K562 (cell line): ENCODE measurements around the gene CCT7. TPM values are rescaled to one million over a fixed set of nuclear protein-coding genes. Genes with fewer than 3 reads are reported as not detected.

Experiments used
- CBFA2T2 ChIP-seq: fragments of 450-650 bp; conservative IDR thresholded peaks from 2 replicates; pipeline ENCODE4 v1.6.1; 2017; ENCODE audit warnings: mild to moderate bottlenecking
- ETV6 ChIP-seq, 3 experiments: fragments of 150-350 bp in 1 of 3; sonication (generic) in 1 of 3; formaldehyde crosslinking in 1 of 3; IDR thresholded peaks; 2 replicates each; pipeline versions ENCODE4 v1.6.1 to v1.8.0; 2014 to 2022; ENCODE audit warnings: borderline replicate concordance in 2 of 3, low read depth in 2 of 3, antibody characterized with exemption in 1 of 3, low read length in 1 of 3, mild to moderate bottlenecking in 1 of 3, missing genetic modification reagents in 1 of 3
- GABPB1 ChIP-seq: sonication (generic); formaldehyde crosslinking; IDR thresholded peaks from 2 replicates; pipeline ENCODE4 v1.8.0; 2022; ENCODE audit warnings: mild to moderate bottlenecking, missing genetic modification reagents
- LEF1 ChIP-seq: fragments of 450-650 bp; IDR thresholded peaks from 2 replicates; pipeline ENCODE4 v1.6.1; 2016; ENCODE audit warnings: mild to moderate bottlenecking
- MTA1 ChIP-seq: fragments of 450-650 bp; IDR thresholded peaks from 2 replicates; pipeline ENCODE4 v1.6.1; 2017; ENCODE audit warnings: borderline replicate concordance
- SMAD4 ChIP-seq: fragments of 250-450 bp; sonication (Bioruptor Pico); conservative IDR thresholded peaks from 2 replicates; pipeline ENCODE4 v1.8.0; 2021; ENCODE audit warnings: inconsistent platforms, mild to moderate bottlenecking, moderate library complexity
- ZNF23 ChIP-seq: fragments of 250-450 bp; sonication (Bioruptor Pico); IDR thresholded peaks from 2 replicates; pipeline ENCODE4 v1.4.0; 2020; ENCODE audit warnings: mild to moderate bottlenecking
- polyA plus RNA-seq, 8 experiments: library from polyadenylated mRNA; depleted of rRNA in 4 of 8; stranded (reverse) in 5 of 8; unstranded in 3 of 8; fragments of >200 nt; fragmentation: Nextera tagmentation in 2 of 8; fragmentation: Illumina TruSeq in 1 of 8; extraction: Ambion mirVana in 2 of 8; extraction: Trizol in 1 of 8; gene quantifications; 2 replicates each; pipeline versions ENCODE4 v1.2.1 to v1.2.3, GENCODE V29; 2011 to 2014; ENCODE audit warnings: inconsistent platforms in 1 of 8, missing spikeins in 1 of 8
- total RNA-seq, 7 experiments: library from RNA; depleted of rRNA in 6 of 7; stranded (reverse); fragments of >200 nt in 6 of 7; fragmentation: Illumina TruSeq in 2 of 7; extraction: Trizol in 2 of 7; gene quantifications; 2 replicates each; pipeline versions ENCODE4 v1.2.1 to v1.2.3, GENCODE V29; 2011 to 2021; ENCODE audit warnings: low replicate concordance in 1 of 7
- TF ChIP-seq, protein P1 (sequence below): fragments of 250-450 bp; sonication (Bioruptor Pico); IDR thresholded peaks from 2 replicates; pipeline ENCODE4 v1.8.0; 2021; ENCODE audit warnings: mild to moderate bottlenecking, moderate library complexity
- TF ChIP-seq, protein P2 (sequence below): fragments of 450-650 bp; IDR thresholded peaks from 2 replicates; pipeline ENCODE4 v1.6.1; 2017; ENCODE audit warnings: antibody characterized with exemption

Gene CCT7
- total and polyA plus RNA-seq, 9 of the 15 experiments (the other 6 are each of a cell fraction or from before 2014, with no cell fraction given): 326 to 856 (median 638) TPM

DNA sequence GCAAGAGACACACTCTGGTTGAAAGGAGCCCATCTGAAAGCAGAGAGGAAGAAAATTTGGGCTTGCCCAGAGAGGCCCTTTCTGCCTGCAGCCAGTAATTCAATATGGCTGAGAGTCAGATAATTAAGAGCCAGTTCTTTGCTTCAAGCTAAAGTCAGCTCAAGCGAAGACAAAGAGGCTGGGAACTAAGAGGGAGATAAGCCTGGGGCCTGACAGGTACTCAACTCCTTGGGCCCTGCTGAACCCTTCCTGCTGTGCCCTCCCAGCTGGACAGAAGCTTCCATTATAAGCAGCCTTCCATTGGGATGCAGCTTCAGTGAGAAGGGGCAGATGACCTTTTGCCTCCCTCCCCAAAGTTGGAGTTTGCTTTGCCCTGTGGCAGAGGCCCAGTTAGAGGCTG is 38.2 kb downstream of the CCT7 start (continued):
- TF ChIP-seq, protein P1, sequence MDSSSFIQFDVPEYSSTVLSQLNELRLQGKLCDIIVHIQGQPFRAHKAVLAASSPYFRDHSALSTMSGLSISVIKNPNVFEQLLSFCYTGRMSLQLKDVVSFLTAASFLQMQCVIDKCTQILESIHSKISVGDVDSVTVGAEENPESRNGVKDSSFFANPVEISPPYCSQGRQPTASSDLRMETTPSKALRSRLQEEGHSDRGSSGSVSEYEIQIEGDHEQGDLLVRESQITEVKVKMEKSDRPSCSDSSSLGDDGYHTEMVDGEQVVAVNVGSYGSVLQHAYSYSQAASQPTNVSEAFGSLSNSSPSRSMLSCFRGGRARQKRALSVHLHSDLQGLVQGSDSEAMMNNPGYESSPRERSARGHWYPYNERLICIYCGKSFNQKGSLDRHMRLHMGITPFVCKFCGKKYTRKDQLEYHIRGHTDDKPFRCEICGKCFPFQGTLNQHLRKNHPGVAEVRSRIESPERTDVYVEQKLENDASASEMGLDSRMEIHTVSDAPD (CRISPR knock-in tag): no peak
- TF ChIP-seq ETV6 (IDR thresholded peaks at IDR 0.05; ENCODE audit: borderline replicate concordance in 1 of 2, low read depth in 2 of 2, low read length in 1 of 2) (no peak), ETV6 (CRISPR knock-in tag; IDR thresholded peaks at IDR 0.05; ENCODE audit: borderline replicate concordance) (no peak), GABPB1 (CRISPR knock-in tag) (no peak), LEF1 (no peak), MTA1 (no peak), ZNF23 (CRISPR knock-in tag) (no peak), SMAD4 (CRISPR knock-in tag) (no peak), CBFA2T2 (no peak)
- TF ChIP-seq, protein P2, sequence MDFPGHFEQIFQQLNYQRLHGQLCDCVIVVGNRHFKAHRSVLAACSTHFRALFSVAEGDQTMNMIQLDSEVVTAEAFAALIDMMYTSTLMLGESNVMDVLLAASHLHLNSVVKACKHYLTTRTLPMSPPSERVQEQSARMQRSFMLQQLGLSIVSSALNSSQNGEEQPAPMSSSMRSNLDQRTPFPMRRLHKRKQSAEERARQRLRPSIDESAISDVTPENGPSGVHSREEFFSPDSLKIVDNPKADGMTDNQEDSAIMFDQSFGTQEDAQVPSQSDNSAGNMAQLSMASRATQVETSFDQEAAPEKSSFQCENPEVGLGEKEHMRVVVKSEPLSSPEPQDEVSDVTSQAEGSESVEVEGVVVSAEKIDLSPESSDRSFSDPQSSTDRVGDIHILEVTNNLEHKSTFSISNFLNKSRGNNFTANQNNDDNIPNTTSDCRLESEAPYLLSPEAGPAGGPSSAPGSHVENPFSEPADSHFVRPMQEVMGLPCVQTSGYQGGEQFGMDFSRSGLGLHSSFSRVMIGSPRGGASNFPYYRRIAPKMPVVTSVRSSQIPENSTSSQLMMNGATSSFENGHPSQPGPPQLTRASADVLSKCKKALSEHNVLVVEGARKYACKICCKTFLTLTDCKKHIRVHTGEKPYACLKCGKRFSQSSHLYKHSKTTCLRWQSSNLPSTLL: no peak
